Astrocyte of the cerebellum (primary cell): Measurements from ENCODE around the gene TMEM63C.

Experiments
- DNase-seq: peaks from one replicate; pipeline ENCODE4 v3.0.0-alpha.2; 2011; ENCODE audit warnings: low read depth
- H3K4me3 ChIP-seq: 2 replicates; pipeline ENCODE4 v1.5.1; 2011; ENCODE audit warnings: mild to moderate bottlenecking, low read depth, low read length, moderate library complexity
- in situ Hi-C: cut with HindIII; loops from 2 replicates; pipeline ENCODE4 v1.10.0; 2017; ENCODE audit warnings: low sequenced_read_pairs
- TF ChIP-seq, protein P1 (sequence below): IDR thresholded peaks from 2 replicates; pipeline ENCODE4 v1.5.1; 2012; ENCODE audit warnings: low read length, low read depth, moderate library complexity, mild to moderate bottlenecking; ENCODE audit errors: missing control alignments

Gene TMEM63C

DNA sequence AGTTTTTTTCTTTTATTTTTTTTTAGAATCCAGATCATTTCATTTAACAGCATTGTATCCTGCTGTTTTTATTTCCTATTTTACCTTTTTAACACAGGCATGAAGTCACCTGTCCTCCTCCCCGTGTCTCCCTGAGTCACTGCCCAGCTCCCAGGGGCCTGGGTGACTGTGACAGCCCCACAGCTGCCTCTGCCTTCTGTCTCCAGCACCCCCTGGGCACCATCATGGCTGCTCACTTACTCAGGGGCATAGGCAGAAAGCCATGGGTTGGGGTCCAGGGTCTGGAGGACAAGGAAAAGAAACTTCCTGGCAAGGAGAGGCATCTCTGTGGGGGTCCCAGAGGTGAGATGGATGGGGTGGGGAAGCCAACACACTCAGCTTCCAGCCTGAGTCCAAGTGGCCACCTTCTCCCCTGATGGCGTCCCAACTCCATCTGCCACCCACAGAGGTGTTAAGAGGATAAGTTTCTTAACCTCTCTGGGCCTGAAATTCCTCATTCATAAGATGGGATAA, 25.3 kb downstream of the TMEM63C start:
- DNase-seq = no peak
- TF ChIP-seq, protein P1, sequence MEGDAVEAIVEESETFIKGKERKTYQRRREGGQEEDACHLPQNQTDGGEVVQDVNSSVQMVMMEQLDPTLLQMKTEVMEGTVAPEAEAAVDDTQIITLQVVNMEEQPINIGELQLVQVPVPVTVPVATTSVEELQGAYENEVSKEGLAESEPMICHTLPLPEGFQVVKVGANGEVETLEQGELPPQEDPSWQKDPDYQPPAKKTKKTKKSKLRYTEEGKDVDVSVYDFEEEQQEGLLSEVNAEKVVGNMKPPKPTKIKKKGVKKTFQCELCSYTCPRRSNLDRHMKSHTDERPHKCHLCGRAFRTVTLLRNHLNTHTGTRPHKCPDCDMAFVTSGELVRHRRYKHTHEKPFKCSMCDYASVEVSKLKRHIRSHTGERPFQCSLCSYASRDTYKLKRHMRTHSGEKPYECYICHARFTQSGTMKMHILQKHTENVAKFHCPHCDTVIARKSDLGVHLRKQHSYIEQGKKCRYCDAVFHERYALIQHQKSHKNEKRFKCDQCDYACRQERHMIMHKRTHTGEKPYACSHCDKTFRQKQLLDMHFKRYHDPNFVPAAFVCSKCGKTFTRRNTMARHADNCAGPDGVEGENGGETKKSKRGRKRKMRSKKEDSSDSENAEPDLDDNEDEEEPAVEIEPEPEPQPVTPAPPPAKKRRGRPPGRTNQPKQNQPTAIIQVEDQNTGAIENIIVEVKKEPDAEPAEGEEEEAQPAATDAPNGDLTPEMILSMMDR = no peak

DNA sequence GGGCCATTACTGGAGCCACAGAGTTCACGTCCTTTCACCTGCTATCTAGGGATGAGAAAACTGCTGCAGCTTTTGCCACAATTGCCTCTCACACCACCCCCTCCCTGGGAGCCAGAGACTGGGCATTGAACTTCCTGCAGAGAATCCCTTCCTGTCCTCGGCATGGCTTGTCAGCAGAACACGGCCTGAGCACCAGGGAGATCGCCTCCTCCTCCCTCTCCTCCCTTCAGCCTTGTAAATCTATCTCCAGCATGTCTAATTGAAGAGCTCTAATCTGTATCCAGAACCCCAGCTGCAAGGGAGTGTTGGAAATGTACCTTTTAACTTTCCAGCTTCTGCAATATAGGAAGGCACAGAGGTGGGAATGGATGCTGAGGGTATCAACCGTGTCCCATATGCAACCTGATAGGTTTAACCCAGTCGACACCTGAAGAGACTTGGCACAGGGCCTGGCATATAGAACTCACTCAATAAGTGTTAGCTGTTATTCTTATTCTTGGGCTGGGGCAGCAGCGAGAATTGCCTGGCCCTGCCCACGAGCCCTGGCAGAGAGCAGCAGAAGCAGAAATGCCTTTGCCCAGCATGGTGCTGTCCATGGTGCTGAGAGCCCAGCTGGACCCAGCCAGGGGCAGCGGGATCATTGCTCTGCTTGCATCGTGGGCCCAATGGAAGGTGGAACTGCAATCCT, 26.8 kb downstream of the TMEM63C start:
- peak; percentile 32 for DNase-seq
- in situ Hi-C loops = no loop called here
- no peak overlapping the region for H3K4me3 ChIP-seq
- TF ChIP-seq, protein P1 = no peak

More for the DNA sequence above, 25.3 kb downstream of the TMEM63C start:
- H3K4me3 ChIP-seq = no peak overlapping the region
- in situ Hi-C loops = no loop called here

DNA sequence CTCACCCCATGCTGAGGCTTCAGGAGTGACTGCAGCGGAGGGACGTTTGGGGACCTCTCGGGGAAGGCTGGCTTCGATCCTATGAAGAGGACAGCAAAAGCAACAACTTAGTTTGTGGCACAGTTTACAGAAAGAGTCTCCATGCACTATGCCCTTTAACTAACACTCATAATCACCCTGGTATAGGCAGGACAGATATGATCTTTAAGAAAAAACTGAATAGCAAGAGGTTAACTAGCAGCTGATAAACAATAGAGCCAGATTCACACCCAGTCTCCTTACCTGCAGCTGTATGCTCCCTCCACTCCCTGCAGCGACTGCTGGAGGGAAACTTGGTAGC, 27.4 kb downstream of the TMEM63C start:
- H3K4me3 ChIP-seq = no peak overlapping the region
- in situ Hi-C loops = no loop called here
- no peak for DNase-seq
- TF ChIP-seq, protein P1 = no peak

DNA sequence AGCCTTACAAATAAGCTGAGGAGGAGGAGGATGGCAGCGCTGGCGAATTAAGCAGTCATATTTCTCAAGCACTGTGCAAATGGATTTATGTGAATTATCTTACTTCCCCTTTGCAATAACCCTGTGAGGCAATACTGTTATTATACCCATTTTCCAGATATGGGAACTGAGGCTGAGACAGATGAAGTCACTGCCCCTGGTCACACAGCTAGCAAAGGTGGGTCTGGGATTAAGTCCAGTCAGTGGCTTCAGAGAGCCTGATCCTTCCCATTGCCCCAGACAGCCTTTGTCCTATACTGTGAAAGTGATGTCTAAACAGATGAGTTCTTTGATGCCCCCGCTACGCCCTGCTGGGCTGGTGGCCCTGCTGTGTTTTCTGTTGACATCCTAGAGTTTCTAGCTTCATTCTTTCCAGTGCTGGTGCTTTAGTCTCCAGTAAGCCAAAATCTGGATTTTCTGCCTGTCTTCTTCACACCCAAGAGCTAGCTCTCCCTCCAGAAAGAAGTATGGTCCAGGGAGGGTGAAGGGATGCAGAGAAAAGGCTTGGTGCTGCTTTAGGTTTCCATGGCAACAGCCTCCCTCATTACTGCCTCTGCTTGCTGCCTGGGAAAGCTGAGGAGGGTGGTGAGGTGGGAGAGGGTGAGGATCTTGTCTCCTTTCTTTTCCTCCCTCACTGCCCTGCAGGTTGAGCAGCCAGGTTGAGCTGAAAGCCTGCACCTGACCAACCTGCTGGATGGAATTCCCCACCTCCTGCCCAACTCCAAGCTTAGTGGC, 30.7 kb downstream of the TMEM63C start:
- TF ChIP-seq, protein P1 = no peak
- no peak for DNase-seq
- H3K4me3 ChIP-seq = no peak overlapping the region
- in situ Hi-C loops = no loop called here

DNA sequence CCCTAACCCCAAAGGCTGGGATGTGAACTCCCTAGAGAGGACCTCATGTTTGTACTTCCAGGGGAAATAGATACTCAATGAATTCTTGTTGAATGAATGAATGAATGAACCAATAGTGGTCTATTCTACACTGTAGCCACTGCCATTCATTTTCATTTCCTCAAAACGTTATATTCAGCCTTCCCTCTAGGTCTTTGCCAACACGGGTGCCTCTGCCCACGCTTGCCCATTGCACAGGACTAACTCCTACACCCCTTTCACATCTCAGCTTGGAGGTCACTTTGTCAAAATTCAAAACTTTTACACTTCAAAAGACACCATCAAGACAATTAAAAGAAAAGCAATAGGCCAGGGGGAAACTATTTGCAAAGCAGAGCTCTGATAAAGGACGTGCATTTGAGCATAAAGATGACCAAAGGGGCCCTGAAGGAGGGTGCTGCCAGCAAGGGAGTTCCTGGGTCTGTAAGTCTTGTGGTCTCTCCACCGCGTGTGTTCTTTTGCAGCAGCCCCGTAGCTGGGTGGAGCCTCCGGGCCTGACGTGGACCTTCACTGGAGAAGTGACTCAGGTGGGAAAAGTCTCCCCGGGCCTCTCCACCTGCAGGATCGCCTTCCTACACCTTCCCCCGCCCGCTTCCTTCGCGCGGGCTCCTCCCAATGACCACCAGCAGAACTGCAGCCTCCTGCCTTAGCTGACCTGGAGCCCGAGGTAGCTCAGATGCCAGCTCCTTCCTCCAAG, 31.5 kb downstream of the TMEM63C start:
- no peak for DNase-seq
- in situ Hi-C loops = no loop called here
- H3K4me3 ChIP-seq = no peak overlapping the region
- TF ChIP-seq, protein P1 = peak; percentile 85

DNA sequence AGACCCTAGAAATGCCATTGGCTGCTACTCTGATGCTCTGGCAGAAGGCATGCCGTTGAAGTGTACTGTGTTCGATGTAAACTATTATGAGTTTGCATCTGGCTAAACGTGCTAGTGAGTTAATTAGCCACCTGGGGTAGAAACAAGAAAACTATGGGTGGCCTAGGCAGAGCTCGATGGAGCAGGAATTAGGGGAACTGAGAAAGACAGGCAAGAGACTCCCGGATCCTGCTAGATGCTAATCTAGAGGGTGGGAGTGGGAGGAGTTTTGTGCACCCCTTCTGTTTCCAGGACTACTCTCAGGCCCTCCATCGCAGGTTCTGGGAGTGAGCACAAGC, 32.0 kb downstream of the TMEM63C start:
- no peak for DNase-seq
- no peak overlapping the region for H3K4me3 ChIP-seq
- in situ Hi-C loops = no loop called here
- TF ChIP-seq, protein P1 = no peak
